HG03571 (cell line): Measurements from ENCODE around the gene SNX11.

ENCODE experiments used
- ATAC-seq: cut with Tn5 transposase; IDR thresholded peaks from one replicate; pipeline ENCODE4 v1.9.1; 2021; ENCODE audit not compliant: unreplicated experiment

SNX11 gene

DNA sequence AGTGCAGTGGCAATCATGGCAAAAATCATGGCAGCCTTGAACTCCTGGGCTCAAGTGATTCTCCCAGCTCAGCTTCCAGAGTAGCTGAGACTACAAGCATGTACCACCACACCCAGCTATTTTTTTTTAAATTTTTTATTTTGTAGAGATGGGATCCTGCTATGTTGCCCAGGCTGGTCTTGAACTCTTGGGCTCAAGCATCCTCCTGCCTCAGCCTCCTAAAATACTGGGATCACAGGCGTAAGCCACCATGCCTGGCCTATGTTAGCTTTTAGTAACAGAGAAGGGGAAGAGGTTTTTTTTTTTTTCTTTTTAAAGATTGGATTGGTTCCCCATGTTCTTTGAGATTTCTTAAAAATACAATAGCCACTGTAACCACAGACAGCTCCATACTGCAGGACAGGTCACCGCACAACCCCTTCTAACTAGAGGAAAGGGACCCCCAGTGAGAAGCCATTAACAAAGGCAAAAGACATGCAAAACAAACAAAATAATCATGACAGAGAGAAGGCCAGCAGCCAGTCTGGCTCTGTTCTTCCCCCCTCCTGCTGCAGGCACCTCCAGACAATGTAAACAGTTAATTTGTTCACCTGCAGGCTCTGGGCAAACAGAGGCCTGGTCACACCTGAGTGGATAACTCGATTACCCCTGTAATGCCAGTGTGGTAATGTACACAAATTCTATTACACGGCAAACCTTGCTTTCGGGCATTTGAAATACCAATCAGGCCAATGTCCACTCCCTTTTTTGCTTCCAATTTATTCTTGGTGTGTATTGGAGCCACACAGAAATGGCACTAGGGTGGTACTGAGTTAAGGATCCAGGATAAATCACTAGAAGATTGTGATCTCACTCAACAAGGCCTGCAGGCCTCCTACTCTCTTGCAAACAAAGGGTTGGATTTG lies 52.9 kb downstream of the SNX11 start:
- no peak for ATAC-seq

DNA sequence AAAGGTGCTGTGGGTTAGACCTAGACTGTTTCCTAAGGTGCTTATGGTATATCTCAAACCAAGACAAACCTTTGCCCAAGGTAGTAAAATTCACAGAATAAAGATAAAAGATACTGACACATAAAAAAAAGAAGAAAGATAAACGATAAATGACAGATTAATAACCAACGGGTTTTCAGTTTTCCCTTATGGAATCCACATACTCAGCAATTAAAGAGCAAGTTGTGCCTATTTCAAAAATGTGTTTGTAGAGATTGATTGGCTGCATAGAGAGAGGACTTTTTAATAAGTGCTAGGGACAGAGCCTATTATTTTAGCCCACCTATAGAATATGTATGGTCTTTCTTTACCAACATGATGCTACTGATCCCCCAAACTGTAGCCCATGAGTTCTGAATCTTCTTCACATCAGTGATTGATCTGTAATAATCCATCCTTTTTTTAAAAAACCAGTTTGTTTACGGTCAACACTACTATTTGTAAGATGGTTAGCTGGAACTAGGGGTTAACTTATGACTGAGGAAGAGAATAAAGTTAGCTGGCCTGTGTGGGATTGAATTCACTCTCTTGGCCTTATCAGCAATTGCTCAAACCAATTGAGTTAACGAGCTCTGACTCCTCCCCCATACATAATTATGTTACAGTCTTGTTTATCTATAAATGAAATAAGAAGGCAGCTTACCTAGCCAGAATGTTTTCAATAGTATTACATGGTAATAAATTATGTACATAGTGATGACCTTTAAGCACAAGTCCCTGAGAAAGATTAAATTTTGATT lies 53.8 kb downstream of the SNX11 start:
- ATAC-seq, result no peak

DNA sequence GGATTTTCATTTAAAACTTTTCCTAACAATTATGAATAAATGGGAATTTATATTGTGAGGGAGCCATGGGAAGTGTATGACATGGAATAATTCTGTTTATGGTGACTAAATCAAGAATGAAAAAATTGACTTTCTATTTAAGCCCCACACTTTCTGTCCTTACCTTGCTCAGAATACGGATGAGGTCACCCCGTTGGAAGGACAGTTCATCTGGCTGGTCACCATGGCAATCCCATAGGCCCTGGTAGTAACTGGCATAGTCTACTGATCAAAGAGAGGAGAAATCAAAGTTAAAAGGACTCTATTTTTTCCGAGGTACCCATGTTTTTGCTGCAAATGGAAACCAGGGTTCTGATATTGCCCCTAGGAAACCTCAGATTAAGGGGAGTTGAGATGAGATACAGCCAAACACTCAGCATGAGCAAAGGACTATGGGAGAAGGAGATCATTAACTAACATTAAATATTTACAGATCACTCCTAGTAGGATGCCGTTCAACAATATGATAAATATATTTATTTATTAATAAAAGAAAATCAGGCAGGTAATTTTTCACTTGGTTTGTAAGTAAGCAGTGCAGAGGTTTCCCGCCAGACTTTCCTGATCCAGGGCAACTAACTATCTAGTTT lies 54.9 kb downstream of the SNX11 start:
- no peak for ATAC-seq

DNA sequence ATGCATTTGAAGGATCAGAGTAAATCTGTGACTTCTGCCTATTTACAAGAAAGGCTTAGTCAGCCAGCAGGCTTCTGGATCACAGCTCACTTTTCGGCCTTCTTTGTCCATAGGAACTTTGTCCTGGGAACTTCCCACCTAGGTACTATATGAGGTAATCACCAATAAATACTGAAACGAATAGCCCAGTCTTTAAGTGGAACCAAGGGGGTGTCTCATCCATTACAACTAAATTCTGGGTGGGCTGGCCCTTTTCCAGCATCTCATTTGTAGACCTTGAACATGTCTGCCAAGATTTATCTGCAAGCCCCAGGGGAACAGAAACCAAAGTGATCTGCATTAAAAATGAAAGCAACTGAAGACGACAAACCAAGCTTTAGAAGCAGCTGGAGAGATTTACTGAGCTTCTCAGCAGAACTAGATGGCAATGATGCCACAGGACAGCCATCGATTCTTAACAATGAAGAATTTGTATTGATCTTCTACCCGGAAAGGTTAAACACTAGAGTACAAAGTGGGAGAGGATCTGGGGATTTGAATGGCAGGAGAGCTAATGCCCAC lies 55.5 kb downstream of the SNX11 start:
- ATAC-seq, result no peak

DNA sequence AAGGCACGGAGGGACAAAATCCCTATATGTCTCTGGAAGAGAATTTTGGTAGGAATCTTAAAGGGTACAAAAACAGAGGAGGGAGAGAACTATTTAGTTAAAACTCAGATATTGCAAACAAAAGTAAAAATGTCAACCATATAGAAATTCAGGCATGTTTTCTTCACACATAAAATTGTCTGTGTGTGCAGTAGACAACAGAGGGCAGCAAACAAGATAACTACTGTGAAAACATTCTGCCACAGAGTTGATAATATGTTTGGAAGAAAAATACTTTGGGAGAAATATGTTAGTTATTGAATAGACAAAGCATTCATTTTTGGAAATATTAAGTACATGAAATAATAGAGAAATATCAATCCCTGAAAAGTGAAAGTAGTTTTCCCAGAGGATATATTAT lies 56.2 kb downstream of the SNX11 start:
- no peak for ATAC-seq

DNA sequence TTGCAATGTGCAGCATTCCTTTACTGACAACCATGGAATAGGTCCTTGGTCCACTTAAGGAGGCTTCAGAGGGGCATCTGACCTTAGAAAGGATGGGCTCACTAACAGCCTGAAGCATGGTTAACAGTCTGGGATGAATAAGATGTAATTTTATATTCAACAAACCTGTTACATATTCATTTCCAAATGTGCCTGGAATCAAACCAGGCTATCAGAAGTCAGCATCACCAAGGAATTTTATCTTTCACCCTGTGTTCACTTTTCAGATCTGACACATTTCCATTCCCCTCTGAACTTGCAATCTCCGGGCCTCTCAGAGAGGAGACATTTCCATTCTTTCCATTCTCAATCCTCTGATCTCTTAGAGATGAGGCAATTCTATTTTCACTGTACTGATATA lies 62.4 kb downstream of the SNX11 start:
- no peak for ATAC-seq
